GDM1 (cell line): Measurements from ENCODE around the gene ABCA7.

Source experiments
- DNase-seq: peaks from one replicate; lab custom pipeline; 2025; lab: John Stamatoyannopoulos, UW

The ABCA7 gene

GRCh38 chr19:1040476-1041271, 767 bp downstream of the ABCA7 start:
- peak; percentile 78 for DNase-seq

GRCh38 chr19:1041272-1041834, 1.4 kb downstream of the ABCA7 start:
- DNase-seq = no peak

- DNase-seq = no peak
Observed at GRCh38 chr19:1041835-1042685, 2.2 kb downstream of the ABCA7 start.

- DNase-seq = no peak
Observed at GRCh38 chr19:1042689-1043511, 3.0 kb downstream of the ABCA7 start.

GRCh38 chr19:1045247-1045603, 5.3 kb downstream of the ABCA7 start:
- DNase-seq = peak; percentile 17

- DNase-seq = no peak
Observed at GRCh38 chr19:1046117-1046626, 6.3 kb downstream of the ABCA7 start.

GRCh38 chr19:1046836-1047695, 7.2 kb downstream of the ABCA7 start:
- DNase-seq = no peak

GRCh38 chr19:1047696-1048147, 7.8 kb downstream of the ABCA7 start:
- no peak for DNase-seq

GRCh38 chr19:1049106-1049505, 9.2 kb downstream of the ABCA7 start:
- DNase-seq = no peak

GRCh38 chr19:1049800-1050199, 9.9 kb downstream of the ABCA7 start:
- DNase-seq = no peak

- no peak for DNase-seq
Observed at GRCh38 chr19:1050989-1051788, 11.3 kb downstream of the ABCA7 start.

GRCh38 chr19:1051791-1052190, 11.9 kb downstream of the ABCA7 start:
- no peak for DNase-seq

- DNase-seq = no peak
Observed at GRCh38 chr19:1052349-1052975, 12.6 kb downstream of the ABCA7 start.

- DNase-seq = no peak
Observed at GRCh38 chr19:1053176-1054101, 13.5 kb downstream of the ABCA7 start.

GRCh38 chr19:1054102-1055027, 14.5 kb downstream of the ABCA7 start:
- DNase-seq = no peak

GRCh38 chr19:1055028-1055425, 15.1 kb downstream of the ABCA7 start:
- DNase-seq = no peak
